Hepatocyte (in vitro differentiated cells): Measurements from ENCODE around the gene MYO5A. TPM values are rescaled to one million over a fixed set of nuclear protein-coding genes. Genes with fewer than 3 reads are reported as not detected.
"Not testable (repeated sequence)": the region's sequence is repeated elsewhere in the genome, so short reads cannot be mapped to it uniquely, and the experiment has no call there.

Experiments
- DNase-seq: peaks from one replicate; pipeline ENCODE4 v3.0.0-alpha.2; 2016; ENCODE audit warnings: low spot score
- H2AFZ ChIP-seq: fragments of 200-600 bp; sonication (generic); 2 replicates; pipeline ENCODE4 v1.6.0; 2016; ENCODE audit warnings: antibody characterized with exemption, mild to moderate bottlenecking
- H3K27ac ChIP-seq: fragments of 200-600 bp; sonication (generic); 2 replicates; pipeline ENCODE4 v1.5.1; 2016; ENCODE audit warnings: mild to moderate bottlenecking
- H3K27me3 ChIP-seq: fragments of 200-600 bp; sonication (generic); 2 replicates; pipeline ENCODE4 v1.6.1; 2016
- H3K36me3 ChIP-seq: fragments of 200-600 bp; sonication (generic); replicated peaks from 2 replicates; pipeline ENCODE4 v1.5.1; 2016; ENCODE audit warnings: low read depth; ENCODE audit not compliant: insufficient read depth
- H3K4me1 ChIP-seq: fragments of 200-600 bp; sonication (generic); 2 replicates; pipeline ENCODE4 v1.5.1; 2016; ENCODE audit warnings: mild to moderate bottlenecking, moderate library complexity; ENCODE audit not compliant: insufficient read depth
- H3K4me2 ChIP-seq: fragments of 200-600 bp; sonication (generic); 2 replicates; pipeline ENCODE4 v1.6.0; 2016
- H3K4me3 ChIP-seq: fragments of 200-600 bp; sonication (generic); 2 replicates; pipeline ENCODE4 v1.5.1; 2016; ENCODE audit warnings: mild to moderate bottlenecking
- H3K79me2 ChIP-seq: fragments of 200-600 bp; sonication (generic); 2 replicates; pipeline ENCODE4 v1.6.0; 2017; ENCODE audit warnings: mild to moderate bottlenecking
- H3K9me2 ChIP-seq: fragments of 200-600 bp; sonication (generic); replicated peaks from 2 replicates; pipeline ENCODE4 v1.6.0; 2017; ENCODE audit warnings: mild to moderate bottlenecking; ENCODE audit not compliant: insufficient read depth
- H3K9me3 ChIP-seq: fragments of 200-600 bp; sonication (generic); 2 replicates; pipeline ENCODE4 v1.5.1; 2016; ENCODE audit warnings: low read depth, mild to moderate bottlenecking
- H4K20me1 ChIP-seq: fragments of 200-600 bp; sonication (generic); 2 replicates; pipeline ENCODE4 v1.6.0; 2016; ENCODE audit warnings: mild to moderate bottlenecking; ENCODE audit not compliant: insufficient read depth, poor library complexity, severe bottlenecking
- CTCF ChIP-seq: fragments of 200-600 bp; sonication (generic); IDR thresholded peaks from 2 replicates; pipeline ENCODE4 v1.5.1; 2016; ENCODE audit warnings: antibody characterized with exemption, mild to moderate bottlenecking; ENCODE audit not compliant: poor library complexity
- EZH2 ChIP-seq: fragments of 200-600 bp; sonication (generic); IDR thresholded peaks from 2 replicates; pipeline ENCODE4 v1.6.1; 2016; ENCODE audit warnings: antibody characterized with exemption, mild to moderate bottlenecking, borderline replicate concordance
- EZH2phosphoT487 ChIP-seq: fragments of 200-600 bp; sonication (generic); IDR thresholded peaks from one replicate; pipeline ENCODE4 v1.6.1; 2018; ENCODE audit warnings: antibody characterized with exemption, mild to moderate bottlenecking, low read depth, moderate library complexity; ENCODE audit not compliant: unreplicated experiment, severe bottlenecking
- WGBS: methylation state at CpG from one replicate; pipeline ENCODE4 v1.1.6; 2016; ENCODE audit warnings: low lambda C conversion rate; ENCODE audit errors: missing lambda C conversion rate; 5-methylcytosine and 5-hydroxymethylcytosine counted together
- polyA plus RNA-seq: library from polyadenylated mRNA; unstranded; fragments of >200 nt; fragmentation: Nextera tagmentation; extraction: Ambion mirVana; gene quantifications from 2 replicates; pipeline ENCODE4 v1.2.1, GENCODE V29; 2016
- total RNA-seq: library from RNA; depleted of rRNA; stranded (reverse); fragments of >200 nt; gene quantifications from 2 replicates; pipeline ENCODE4 v1.2.3, GENCODE V29; 2014

The MYO5A gene
- total and polyA plus RNA-seq, 2 experiments from 2014 or later = 3.7 to 14.8 TPM

GRCh38 chr15:52568601-52569585 lies 40.2 kb upstream of the MYO5A start, which contains the start of gene ARPP19:
Gene ARPP19 (minus strand): TSS chr15:52569030. CDS start chr15:52568892, 138 bp downstream.
- Histone ChIP-seq H3K4me3 (peak within 1 kb of the TSS; percentile 38), H3K27ac (peak within 1 kb of the TSS; percentile 98), H3K4me1 (peaks cover 22% of the 10 kb centered on the region), H3K79me2 (peaks cover 46% of the 10 kb centered on the region), H4K20me1 (peaks cover 38% of the 10 kb centered on the region), H3K9me3 (no peaks in the 10 kb centered on the region), H3K36me3 (no peaks in the 10 kb centered on the region), H3K4me2 (peak within 1 kb of the TSS; percentile 91), H3K27me3 (no peaks in the 10 kb centered on the region), H3K9me2 (no peaks in the 10 kb centered on the region), H2AFZ (peak within 1 kb of the TSS; percentile 82)
- 6% methylated on average over 80 of the region's 82 CpGs for WGBS
- no peak for TF ChIP-seq EZH2phosphoT487
- TF ChIP-seq EZH2 = no peak
- TF ChIP-seq CTCF = peak; percentile 32
- peak; percentile 93 for DNase-seq

DNA sequence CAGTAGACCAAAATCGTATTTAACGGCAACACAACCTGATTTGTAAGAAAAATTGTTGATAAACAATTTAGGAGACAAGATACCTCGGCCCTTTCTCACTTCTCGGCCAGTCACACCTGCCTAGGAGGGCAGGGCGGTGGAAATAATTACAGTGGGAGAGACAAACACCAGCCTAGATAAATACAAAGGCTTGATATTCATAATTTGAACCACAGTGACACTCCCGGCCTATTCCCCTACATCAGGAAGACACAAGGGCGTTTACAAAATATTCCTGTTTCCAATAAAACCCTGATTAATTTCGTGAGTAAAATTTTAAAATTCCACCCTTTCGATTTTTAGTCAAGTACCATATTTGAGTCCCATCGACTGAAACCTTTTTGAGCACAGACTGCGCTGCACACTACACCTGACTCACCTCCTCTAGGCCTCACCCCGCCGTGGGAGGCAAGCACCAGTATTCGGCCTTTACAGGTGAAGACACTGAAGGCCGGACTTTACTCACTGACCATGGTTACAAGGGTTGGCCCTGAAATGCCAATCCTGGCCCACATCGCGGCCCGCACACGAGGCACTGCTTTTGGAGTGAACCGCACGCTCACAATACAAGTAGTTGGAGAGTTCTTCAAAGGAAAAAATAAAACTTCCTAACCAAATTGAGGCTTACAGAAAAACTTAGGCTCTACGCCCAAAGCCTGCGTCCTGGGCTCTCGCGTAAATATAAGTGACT lies 39.4 kb upstream of the MYO5A start:
- H3K79me2 ChIP-seq = peaks cover 55% of the 10 kb centered on the region
- peak overlapping the region; percentile 82 for H2AFZ ChIP-seq
- peak overlapping the region; percentile 91 for H3K4me2 ChIP-seq
- no peaks in the 10 kb centered on the region for H3K9me3 ChIP-seq
- peak overlapping the region; percentile 98 for H3K27ac ChIP-seq
- WGBS = 1% methylated on average over 25 of the region's 25 CpGs
- peak overlapping the region; percentile 38 for H3K4me3 ChIP-seq
- peak; percentile 69 for DNase-seq
- peaks cover 22% of the 10 kb centered on the region for H3K4me1 ChIP-seq
- peaks cover 46% of the 10 kb centered on the region for H4K20me1 ChIP-seq
- no peaks in the 10 kb centered on the region for H3K9me2 ChIP-seq
- no peaks in the 10 kb centered on the region for H3K36me3 ChIP-seq
- no peaks in the 10 kb centered on the region for H3K27me3 ChIP-seq
- TF ChIP-seq EZH2phosphoT487 (no peak), CTCF (no peak), EZH2 (no peak)

DNA sequence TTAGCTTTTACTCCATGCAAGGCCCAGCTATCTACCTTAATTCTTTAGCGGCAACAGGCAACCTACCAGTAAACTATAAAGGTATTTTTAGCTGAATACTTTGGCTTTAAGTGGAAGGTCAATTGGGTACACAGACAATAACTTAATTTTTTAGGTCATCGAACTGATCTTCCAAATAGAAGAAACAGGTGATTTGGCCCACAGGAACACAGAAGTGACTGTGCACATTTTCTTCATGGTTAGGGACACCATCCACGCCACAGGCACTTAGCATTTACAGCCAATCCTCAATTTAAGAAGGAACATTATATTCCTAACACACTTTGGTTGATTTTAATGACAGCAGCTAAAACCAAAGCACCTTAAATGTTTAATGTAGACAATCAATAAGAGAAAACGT lies 38.2 kb upstream of the MYO5A start:
- peaks cover 66% of the 10 kb centered on the region for H3K79me2 ChIP-seq
- 65% methylated on average over 4 of the region's 4 CpGs for WGBS
- H3K9me2 ChIP-seq = no peaks in the 10 kb centered on the region
- H3K27me3 ChIP-seq = no peaks in the 10 kb centered on the region
- H3K4me2 ChIP-seq = peak overlapping the region; percentile 91
- no peak overlapping the region for H2AFZ ChIP-seq
- DNase-seq = no peak
- H4K20me1 ChIP-seq = peaks cover 55% of the 10 kb centered on the region
- H3K36me3 ChIP-seq = no peaks in the 10 kb centered on the region
- TF ChIP-seq EZH2phosphoT487 = no peak
- TF ChIP-seq EZH2 = no peak
- TF ChIP-seq CTCF = no peak
- H3K27ac ChIP-seq = peak overlapping the region; percentile 98
- H3K4me1 ChIP-seq = peaks cover 22% of the 10 kb centered on the region
- H3K9me3 ChIP-seq = no peaks in the 10 kb centered on the region
- peak overlapping the region; percentile 38 for H3K4me3 ChIP-seq

GRCh38 chr15:52565417-52566358 lies 37.0 kb upstream of the MYO5A start:
- not testable (repeated sequence) for H3K27me3 ChIP-seq, H3K4me3 ChIP-seq, DNase-seq, H3K9me3 ChIP-seq, H3K27ac ChIP-seq, H2AFZ ChIP-seq, H3K9me2 ChIP-seq, H3K36me3 ChIP-seq
- Histone ChIP-seq H3K4me1 (peaks cover 22% of the 10 kb centered on the region), H4K20me1 (peaks cover 67% of the 10 kb centered on the region), H3K79me2 (peaks cover 78% of the 10 kb centered on the region), H3K4me2 (peak overlapping the region; percentile 91)
- 93% methylated on average over 13 of the region's 13 CpGs for WGBS
